ENCODE data around the gene UBD.

The UBD gene

DNA sequence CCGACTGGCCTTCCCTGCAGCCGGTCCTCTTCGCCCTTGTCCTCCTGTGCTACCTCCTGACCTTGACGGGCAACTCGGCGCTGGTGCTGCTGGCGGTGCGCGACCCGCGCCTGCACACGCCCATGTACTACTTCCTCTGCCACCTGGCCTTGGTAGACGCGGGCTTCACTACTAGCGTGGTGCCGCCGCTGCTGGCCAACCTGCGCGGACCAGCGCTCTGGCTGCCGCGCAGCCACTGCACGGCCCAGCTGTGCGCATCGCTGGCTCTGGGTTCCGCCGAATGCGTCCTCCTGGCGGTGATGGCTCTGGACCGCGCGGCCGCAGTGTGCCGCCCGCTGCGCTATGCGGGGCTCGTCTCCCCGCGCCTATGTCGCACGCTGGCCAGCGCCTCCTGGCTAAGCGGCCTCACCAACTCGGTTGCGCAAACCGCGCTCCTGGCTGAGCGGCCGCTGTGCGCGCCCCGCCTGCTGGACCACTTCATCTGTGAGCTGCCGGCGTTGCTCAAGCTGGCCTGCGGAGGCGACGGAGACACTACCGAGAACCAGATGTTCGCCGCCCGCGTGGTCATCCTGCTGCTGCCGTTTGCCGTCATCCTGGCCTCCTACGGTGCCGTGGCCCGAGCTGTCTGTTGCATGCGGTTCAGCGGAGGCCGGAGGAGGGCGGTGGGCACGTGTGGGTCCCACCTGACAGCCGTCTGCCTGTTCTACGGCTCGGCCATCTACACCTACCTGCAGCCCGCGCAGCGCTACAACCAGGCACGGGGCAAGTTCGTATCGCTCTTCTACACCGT, 6.1 kb downstream of the UBD start (continued):
- TF ChIP-seq REST (tag by site-specific recombination; IDR thresholded peaks at IDR 0.05) = peak; percentile 91
- no peak for TF ChIP-seq ZNF404 (tag by site-specific recombination; IDR thresholded peaks at IDR 0.05)
- no peak for TF ChIP-seq ZNF146 (tag by site-specific recombination; IDR thresholded peaks at IDR 0.05)
- TF ChIP-seq KLF8 (tag by site-specific recombination; IDR thresholded peaks at IDR 0.05) = no peak
- 0 out of 2 replicates have a peak, but pooled peaks have one; percentile 11 for TF ChIP-seq OSR2 (tag by site-specific recombination; IDR thresholded peaks at IDR 0.05)
- TF ChIP-seq KLF7 (tag by site-specific recombination; IDR thresholded peaks at IDR 0.05; ENCODE audit: borderline replicate concordance) = no peak
- TF ChIP-seq ZNF585B (tag by site-specific recombination; IDR thresholded peaks at IDR 0.05) = no peak
- no peak for TF ChIP-seq ZNF433 (tag by site-specific recombination; IDR thresholded peaks at IDR 0.05; ENCODE audit: low read depth)
- no peak for TF ChIP-seq GFI1B (tag by site-specific recombination; IDR thresholded peaks at IDR 0.05)
- no peak for TF ChIP-seq ZNF114 (tag by site-specific recombination; IDR thresholded peaks at IDR 0.05)
- TF ChIP-seq, protein P1, sequence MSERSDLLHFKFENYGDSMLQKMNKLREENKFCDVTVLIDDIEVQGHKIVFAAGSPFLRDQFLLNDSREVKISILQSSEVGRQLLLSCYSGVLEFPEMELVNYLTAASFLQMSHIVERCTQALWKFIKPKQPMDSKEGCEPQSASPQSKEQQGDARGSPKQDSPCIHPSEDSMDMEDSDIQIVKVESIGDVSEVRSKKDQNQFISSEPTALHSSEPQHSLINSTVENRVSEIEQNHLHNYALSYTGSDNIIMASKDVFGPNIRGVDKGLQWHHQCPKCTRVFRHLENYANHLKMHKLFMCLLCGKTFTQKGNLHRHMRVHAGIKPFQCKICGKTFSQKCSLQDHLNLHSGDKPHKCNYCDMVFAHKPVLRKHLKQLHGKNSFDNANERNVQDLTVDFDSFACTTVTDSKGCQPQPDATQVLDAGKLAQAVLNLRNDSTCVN (tag by site-specific recombination; optimal IDR thresholded peaks at IDR 0.05) = peak; percentile 96
- no peak for TF ChIP-seq ZNF521 (tag by site-specific recombination; IDR thresholded peaks at IDR 0.05)
- TF ChIP-seq ZFP37 (tag by site-specific recombination; IDR thresholded peaks at IDR 0.05) = no peak
- TF ChIP-seq ZNF354C (tag by site-specific recombination; IDR thresholded peaks at IDR 0.05; ENCODE audit: borderline replicate concordance, low read depth) = no peak
- no peak for TF ChIP-seq ZNF202 (tag by site-specific recombination; IDR thresholded peaks at IDR 0.05; ENCODE audit: borderline replicate concordance)
- peak; percentile 24; the same call in 1 of the 2 replicates for TF ChIP-seq SCRT2 (tag by site-specific recombination; IDR thresholded peaks at IDR 0.05)
- TF ChIP-seq ZNF157 (tag by site-specific recombination; IDR thresholded peaks at IDR 0.05) = no peak
- TF ChIP-seq PATZ1 (tag by site-specific recombination; IDR thresholded peaks at IDR 0.05) = 0 out of 2 replicates have a peak, but pooled peaks have one; percentile 49
- TF ChIP-seq, protein P2, sequence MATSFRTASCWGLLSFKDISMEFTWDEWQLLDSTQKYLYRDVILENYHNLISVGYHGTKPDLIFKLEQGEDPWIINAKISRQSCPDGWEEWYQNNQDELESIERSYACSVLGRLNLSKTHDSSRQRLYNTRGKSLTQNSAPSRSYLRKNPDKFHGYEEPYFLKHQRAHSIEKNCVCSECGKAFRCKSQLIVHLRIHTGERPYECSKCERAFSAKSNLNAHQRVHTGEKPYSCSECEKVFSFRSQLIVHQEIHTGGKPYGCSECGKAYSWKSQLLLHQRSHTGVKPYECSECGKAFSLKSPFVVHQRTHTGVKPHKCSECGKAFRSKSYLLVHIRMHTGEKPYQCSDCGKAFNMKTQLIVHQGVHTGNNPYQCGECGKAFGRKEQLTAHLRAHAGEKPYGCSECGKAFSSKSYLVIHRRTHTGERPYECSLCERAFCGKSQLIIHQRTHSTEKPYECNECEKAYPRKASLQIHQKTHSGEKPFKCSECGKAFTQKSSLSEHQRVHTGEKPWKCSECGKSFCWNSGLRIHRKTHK (tag by site-specific recombination; IDR thresholded peaks at IDR 0.05) = no peak
- peak; percentile 20; the same call in 1 of the 2 replicates for TF ChIP-seq ZNF121 (tag by site-specific recombination; IDR thresholded peaks at IDR 0.05)
- TF ChIP-seq, protein P3, sequence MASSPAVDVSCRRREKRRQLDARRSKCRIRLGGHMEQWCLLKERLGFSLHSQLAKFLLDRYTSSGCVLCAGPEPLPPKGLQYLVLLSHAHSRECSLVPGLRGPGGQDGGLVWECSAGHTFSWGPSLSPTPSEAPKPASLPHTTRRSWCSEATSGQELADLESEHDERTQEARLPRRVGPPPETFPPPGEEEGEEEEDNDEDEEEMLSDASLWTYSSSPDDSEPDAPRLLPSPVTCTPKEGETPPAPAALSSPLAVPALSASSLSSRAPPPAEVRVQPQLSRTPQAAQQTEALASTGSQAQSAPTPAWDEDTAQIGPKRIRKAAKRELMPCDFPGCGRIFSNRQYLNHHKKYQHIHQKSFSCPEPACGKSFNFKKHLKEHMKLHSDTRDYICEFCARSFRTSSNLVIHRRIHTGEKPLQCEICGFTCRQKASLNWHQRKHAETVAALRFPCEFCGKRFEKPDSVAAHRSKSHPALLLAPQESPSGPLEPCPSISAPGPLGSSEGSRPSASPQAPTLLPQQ (tag by site-specific recombination; IDR thresholded peaks at IDR 0.05) = peak; percentile 84
- TF ChIP-seq ZNF501 (tag by site-specific recombination; IDR thresholded peaks at IDR 0.05) = peak; percentile 75; the same call in 1 of the 2 replicates
- TF ChIP-seq HIC1 (tag by site-specific recombination; IDR thresholded peaks at IDR 0.05) = peak; percentile 43; the same call in 1 of the 2 replicates
- 0 out of 2 replicates have a peak, but pooled peaks have one; percentile 6 for TF ChIP-seq ZNF335 (tag by site-specific recombination; conservative IDR thresholded peaks at IDR 0.05)
- no peak for TF ChIP-seq ZNF16 (tag by site-specific recombination; IDR thresholded peaks at IDR 0.05; ENCODE audit: low read depth)
- no peak for TF ChIP-seq ZNF670 (tag by site-specific recombination; IDR thresholded peaks at IDR 0.05; ENCODE audit: low read depth)
- no peak for TF ChIP-seq ZNF133 (tag by site-specific recombination; IDR thresholded peaks at IDR 0.05)

All from HEK293 (cell line).